ENCODE results near the gene ZAR1. TPM values are rescaled to one million over a fixed set of nuclear protein-coding genes. Genes with fewer than 3 reads are reported as not detected.

The ZAR1 gene
- total and polyA plus RNA-seq, 9 of the 15 experiments (the other 6 are each of a cell fraction or from before 2014, with no cell fraction given) = 0.07 to 0.84 (median 0.28) TPM; not detected in 1

DNA sequence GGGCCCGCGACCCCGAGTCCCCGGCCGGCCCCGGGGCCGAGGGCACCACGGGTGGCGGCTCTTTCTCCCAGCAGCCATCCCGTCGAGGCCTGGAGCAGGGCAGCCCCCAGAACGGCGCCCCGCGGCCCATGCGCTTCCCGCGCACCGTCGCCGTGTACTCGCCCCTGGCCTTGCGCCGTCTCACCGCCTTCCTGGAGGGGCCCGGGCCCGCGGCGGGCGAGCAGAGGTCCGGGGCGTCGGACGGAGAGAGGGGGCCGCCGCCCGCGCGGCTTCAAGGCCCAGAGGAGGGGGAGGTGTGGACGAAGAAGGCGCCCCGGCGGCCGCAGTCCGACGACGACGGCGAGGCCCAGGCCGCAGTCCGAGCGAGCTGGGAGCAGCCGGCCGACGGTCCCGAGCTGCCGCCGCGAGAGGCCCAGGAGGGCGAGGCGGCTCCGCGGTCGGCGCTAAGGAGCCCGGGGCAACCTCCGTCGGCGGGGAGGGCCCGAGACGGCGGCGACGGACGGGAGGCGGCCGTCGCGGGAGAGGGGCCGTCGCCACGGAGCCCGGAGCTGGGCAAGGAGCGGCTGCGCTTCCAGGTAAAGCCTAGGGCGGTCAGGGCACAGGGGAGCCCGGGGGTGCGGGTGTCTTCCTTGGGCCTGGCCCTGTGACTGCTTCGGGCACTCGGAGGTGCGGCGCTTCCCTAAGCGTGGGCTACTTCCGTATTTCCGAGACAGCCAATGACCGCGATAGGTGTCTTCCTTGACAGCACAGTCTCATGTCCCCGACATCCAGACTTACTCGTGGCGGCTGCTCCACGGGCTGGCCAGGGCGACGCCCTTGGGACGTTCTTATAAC is 845 bp downstream of the ZAR1 start:
- no peaks in the 10 kb centered on the region for H4K20me1 ChIP-seq (replicated peaks; ENCODE audit: control insufficient read depth, insufficient read depth, low read length)
- no peak overlapping the region for H3K4me3 ChIP-seq
- ChIA-PET POLR2A (no interaction called here), CTCF (ENCODE audit: low intra/inter-chr PET ratio) (no interaction called here)
- H2AFZ ChIP-seq (ENCODE audit: low read depth, low read length) = no peak overlapping the region
- FAIRE-seq (no peak), DNase-seq (ENCODE audit: extremely low read depth in 1 of 4, low spot score in 3 of 4) (no peak), ATAC-seq (no peak)
- no peaks in the 10 kb centered on the region for H3K9me1 ChIP-seq (ENCODE audit: control insufficient read depth, insufficient read depth, low read length)
- no peak overlapping the region for H3K4me2 ChIP-seq (ENCODE audit: insufficient read depth, low read length)
- TF ChIP-seq NR2C2 (CRISPR knock-in tag; IDR thresholded peaks at IDR 0.05) = no peak
- no peak for TF ChIP-seq NR2C2 (tag; IDR thresholded peaks at IDR 0.05)
- TF ChIP-seq POLR2A (conservative IDR thresholded peaks at IDR 0.05) = no peak
- TF ChIP-seq, protein P1, sequence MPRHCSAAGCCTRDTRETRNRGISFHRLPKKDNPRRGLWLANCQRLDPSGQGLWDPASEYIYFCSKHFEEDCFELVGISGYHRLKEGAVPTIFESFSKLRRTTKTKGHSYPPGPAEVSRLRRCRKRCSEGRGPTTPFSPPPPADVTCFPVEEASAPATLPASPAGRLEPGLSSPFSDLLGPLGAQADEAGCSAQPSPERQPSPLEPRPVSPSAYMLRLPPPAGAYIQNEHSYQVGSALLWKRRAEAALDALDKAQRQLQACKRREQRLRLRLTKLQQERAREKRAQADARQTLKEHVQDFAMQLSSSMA (CRISPR knock-in tag; IDR thresholded peaks at IDR 0.05) = no peak
- TF ChIP-seq NCOA4 (IDR thresholded peaks at IDR 0.05; ENCODE audit: partially characterized antibody) = no peak
- TF ChIP-seq, protein P2, sequence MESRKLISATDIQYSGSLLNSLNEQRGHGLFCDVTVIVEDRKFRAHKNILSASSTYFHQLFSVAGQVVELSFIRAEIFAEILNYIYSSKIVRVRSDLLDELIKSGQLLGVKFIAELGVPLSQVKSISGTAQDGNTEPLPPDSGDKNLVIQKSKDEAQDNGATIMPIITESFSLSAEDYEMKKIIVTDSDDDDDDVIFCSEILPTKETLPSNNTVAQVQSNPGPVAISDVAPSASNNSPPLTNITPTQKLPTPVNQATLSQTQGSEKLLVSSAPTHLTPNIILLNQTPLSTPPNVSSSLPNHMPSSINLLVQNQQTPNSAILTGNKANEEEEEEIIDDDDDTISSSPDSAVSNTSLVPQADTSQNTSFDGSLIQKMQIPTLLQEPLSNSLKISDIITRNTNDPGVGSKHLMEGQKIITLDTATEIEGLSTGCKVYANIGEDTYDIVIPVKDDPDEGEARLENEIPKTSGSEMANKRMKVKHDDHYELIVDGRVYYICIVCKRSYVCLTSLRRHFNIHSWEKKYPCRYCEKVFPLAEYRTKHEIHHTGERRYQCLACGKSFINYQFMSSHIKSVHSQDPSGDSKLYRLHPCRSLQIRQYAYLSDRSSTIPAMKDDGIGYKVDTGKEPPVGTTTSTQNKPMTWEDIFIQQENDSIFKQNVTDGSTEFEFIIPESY (CRISPR knock-in tag; IDR thresholded peaks at IDR 0.05) = 0 out of 2 replicates have a peak, but pooled peaks have one; percentile 36
- no TSS peak for BruUV-seq (replicated peaks)
- no peak overlapping the region for H3K27ac ChIP-seq (ENCODE audit: extremely low read depth, low read depth, low read length)
- H3K4me1 ChIP-seq (replicated peaks in 1 of 2; ENCODE audit: control insufficient read depth in 2 of 2, insufficient read depth in 2 of 2, low read length in 2 of 2) = no peaks in the 10 kb centered on the region; a peak in 1 of 5 replicates
- H3K36me3 ChIP-seq (ENCODE audit: control insufficient read depth, insufficient read depth, low read length) = peaks cover 80% of the 10 kb centered on the region; the same call in 2 of the 3 replicates
- in situ Hi-C loops (cut with MboI) = no loop called here
- WGBS (ENCODE audit: insufficient coverage, low coverage, missing lambda C conversion rate) = 98% methylated on average over 41 of the region's 104 CpGs
- H3K9me3 ChIP-seq (replicated peaks; ENCODE audit: control insufficient read depth, insufficient read depth, low read depth, low read length) = peaks cover 6% of the 10 kb centered on the region; the same call in 1 of the 2 replicates
- H3K9ac ChIP-seq (ENCODE audit: insufficient read depth in 1 of 2, low read depth in 2 of 2, low read length in 2 of 2) = no peak overlapping the region
- peaks cover 20% of the 10 kb centered on the region; the same call in 2 of the 3 replicates for H3K79me2 ChIP-seq (ENCODE audit: control insufficient read depth, insufficient read depth, low read length)
- intact Hi-C loops (cut with micrococcal nuclease) = no loop called here
- no peaks in the 10 kb centered on the region for H3K27me3 ChIP-seq (ENCODE audit: control insufficient read depth in 2 of 2, insufficient read depth in 2 of 2, low read length in 2 of 2)

Data from K562 (cell line).